RWPE2 (cell line): ENCODE measurements around the gene USP53.

Experiments
- ATAC-seq: fragments of 200-7000 bp; cut with Tn5 transposase; 3 replicates; pipeline ENCODE4 v1.9.1; 2021; ENCODE audit warnings: low read depth
- DNase-seq: peaks from one replicate; pipeline ENCODE4 v3.0.0-alpha.2; 2020; ENCODE audit warnings: low spot score
- H3K27ac ChIP-seq: fragments of 450-650 bp; 2 replicates; pipeline ENCODE4 v1.5.1; 2017; ENCODE audit warnings: mild to moderate bottlenecking; ENCODE audit not compliant: poor library complexity, severe bottlenecking
- H3K27me3 ChIP-seq: fragments of 250-450 bp; sonication (Bioruptor Pico); 2 replicates; pipeline ENCODE4 v1.5.1; 2021; ENCODE audit warnings: mild to moderate bottlenecking, moderate library complexity; ENCODE audit not compliant: insufficient read depth, poor library complexity, severe bottlenecking
- H3K36me3 ChIP-seq: fragments of 250-450 bp; sonication (Bioruptor Pico); 2 replicates; pipeline ENCODE4 v1.5.1; 2020; ENCODE audit warnings: low read depth, mild to moderate bottlenecking, moderate library complexity
- H3K4me1 ChIP-seq: fragments of 250-450 bp; sonication (Bioruptor Pico); 2 replicates; pipeline ENCODE4 v1.5.1; 2021; ENCODE audit warnings: mild to moderate bottlenecking, moderate library complexity; ENCODE audit not compliant: insufficient read depth, poor library complexity, severe bottlenecking
- H3K4me3 ChIP-seq: fragments of 250-450 bp; sonication (Bioruptor Pico); 2 replicates; pipeline ENCODE4 v1.5.1; 2021; ENCODE audit warnings: mild to moderate bottlenecking, moderate library complexity; ENCODE audit not compliant: severe bottlenecking
- H3K9me3 ChIP-seq: fragments of 250-450 bp; sonication (Bioruptor Pico); 2 replicates; pipeline ENCODE4 v1.5.1; 2021; ENCODE audit warnings: mild to moderate bottlenecking, moderate library complexity; ENCODE audit not compliant: severe bottlenecking
- TF ChIP-seq, protein P1 (sequence below): fragments of 450-650 bp; IDR thresholded peaks from one replicate; pipeline ENCODE4 v1.5.1; 2017; ENCODE audit warnings: mild to moderate bottlenecking, moderate library complexity; ENCODE audit not compliant: poor library complexity, severe bottlenecking

Gene USP53

DNA sequence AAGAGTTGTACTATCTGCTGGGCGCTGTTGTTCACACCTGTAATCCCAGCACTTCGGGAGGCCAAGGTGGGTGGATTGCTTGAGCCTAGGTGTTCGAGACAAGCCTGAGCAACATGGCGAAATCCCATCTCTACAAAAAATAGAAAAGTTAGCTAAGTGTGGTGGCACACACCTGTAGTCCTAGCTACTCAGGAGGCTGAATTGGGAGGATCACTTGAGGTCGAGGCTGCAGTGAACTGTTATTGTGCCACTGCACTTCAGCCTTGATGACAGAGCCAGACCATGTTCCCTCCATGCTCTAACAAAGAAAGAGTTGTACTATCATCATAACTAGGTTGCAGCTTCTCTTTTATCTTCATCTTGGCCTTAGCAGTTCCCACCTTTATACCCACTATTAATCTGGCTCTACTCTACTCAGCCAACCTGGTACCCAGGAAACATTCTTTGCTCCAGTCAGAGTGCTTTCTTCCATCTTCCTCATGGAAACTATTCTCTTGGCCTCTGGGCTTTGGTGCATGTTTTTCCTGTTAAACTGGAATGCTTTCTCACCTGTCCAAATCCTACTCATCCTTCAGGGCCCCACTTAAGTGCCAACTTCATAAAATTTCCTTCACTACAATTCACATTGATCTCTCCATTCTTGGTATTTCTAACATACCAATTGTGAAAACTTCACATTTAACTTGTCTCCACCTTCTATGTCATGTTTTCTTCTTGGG lies 91.2 kb downstream of the USP53 start:
- Histone ChIP-seq H3K9me3 (peaks cover 3% of the 10 kb centered on the region), H3K27me3 (no peaks in the 10 kb centered on the region), H3K27ac (no peak overlapping the region), H3K4me3 (no peak overlapping the region), H3K4me1 (no peaks in the 10 kb centered on the region), H3K36me3 (no peaks in the 10 kb centered on the region)
- ATAC-seq (no peak), DNase-seq (no peak)
- TF ChIP-seq, protein P1, sequence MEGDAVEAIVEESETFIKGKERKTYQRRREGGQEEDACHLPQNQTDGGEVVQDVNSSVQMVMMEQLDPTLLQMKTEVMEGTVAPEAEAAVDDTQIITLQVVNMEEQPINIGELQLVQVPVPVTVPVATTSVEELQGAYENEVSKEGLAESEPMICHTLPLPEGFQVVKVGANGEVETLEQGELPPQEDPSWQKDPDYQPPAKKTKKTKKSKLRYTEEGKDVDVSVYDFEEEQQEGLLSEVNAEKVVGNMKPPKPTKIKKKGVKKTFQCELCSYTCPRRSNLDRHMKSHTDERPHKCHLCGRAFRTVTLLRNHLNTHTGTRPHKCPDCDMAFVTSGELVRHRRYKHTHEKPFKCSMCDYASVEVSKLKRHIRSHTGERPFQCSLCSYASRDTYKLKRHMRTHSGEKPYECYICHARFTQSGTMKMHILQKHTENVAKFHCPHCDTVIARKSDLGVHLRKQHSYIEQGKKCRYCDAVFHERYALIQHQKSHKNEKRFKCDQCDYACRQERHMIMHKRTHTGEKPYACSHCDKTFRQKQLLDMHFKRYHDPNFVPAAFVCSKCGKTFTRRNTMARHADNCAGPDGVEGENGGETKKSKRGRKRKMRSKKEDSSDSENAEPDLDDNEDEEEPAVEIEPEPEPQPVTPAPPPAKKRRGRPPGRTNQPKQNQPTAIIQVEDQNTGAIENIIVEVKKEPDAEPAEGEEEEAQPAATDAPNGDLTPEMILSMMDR, result no peak

DNA sequence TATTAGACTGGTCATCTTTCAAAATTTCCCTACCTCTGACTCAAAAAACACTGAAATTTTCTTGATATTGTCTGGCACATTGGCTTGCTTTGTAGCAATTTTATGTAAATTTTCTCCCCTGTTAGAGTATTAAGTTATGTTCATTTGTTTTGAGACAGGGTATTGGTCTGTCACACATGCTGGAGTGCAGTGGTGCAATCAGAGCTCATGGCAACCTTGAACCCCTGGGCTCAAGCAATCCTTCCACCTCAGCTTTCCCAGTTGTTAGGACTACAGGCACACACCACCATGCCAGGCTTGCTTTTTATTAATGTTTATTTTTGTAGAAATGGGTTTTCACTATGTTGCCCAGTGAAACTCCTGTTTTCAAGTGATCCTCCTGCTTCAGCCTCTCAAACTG lies 91.9 kb downstream of the USP53 start:
- DNase-seq (no peak), ATAC-seq (no peak)
- no peaks in the 10 kb centered on the region for H3K36me3 ChIP-seq
- TF ChIP-seq, protein P1, result no peak
- no peaks in the 10 kb centered on the region for H3K27me3 ChIP-seq
- H3K9me3 ChIP-seq, result peaks cover 3% of the 10 kb centered on the region
- no peak overlapping the region for H3K4me3 ChIP-seq
- no peaks in the 10 kb centered on the region for H3K4me1 ChIP-seq
- H3K27ac ChIP-seq, result no peak overlapping the region

DNA sequence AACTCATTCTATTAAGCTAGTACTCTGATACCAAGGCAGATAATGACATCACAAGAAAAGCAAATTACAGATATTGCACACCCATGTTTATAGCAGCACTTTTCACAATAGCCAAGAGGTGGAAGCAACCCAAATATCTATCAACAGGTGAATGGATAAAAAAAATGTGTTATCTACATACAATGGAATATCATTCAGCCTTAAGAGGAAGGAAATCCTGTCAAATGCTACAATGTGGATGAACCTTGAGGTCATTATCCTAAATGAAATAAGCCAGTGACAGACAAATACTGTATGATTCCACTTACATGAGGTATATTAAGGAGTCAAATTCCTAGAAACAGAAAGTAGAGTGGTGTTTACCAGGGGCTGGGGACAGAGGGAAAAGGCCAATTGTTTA lies 95.1 kb downstream of the USP53 start:
- Histone ChIP-seq H3K4me3 (no peak overlapping the region), H3K36me3 (no peaks in the 10 kb centered on the region), H3K4me1 (no peaks in the 10 kb centered on the region), H3K27me3 (no peaks in the 10 kb centered on the region), H3K9me3 (peaks cover 3% of the 10 kb centered on the region), H3K27ac (no peak overlapping the region)
- ATAC-seq (no peak), DNase-seq (no peak)
- TF ChIP-seq, protein P1, result no peak

DNA sequence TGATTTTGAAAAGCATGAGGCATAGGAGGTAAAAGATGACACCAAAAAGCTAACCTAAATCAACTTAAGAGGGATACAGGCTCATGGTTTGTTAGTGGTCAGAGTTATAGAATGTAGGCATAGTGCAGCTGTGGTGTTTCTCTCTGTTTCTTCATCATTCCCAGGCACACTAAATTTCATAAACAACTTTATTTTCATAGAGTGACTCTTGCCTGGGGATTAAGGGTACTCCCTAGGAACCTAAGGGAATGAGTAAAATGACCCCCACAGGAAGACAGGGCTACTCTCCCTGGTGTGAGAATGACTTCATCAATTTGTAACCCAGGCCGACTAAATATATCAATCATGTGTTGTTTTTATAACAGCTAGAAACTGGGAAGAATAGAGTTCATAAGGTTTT lies 98.3 kb downstream of the USP53 start:
- no peak for DNase-seq
- no peaks in the 10 kb centered on the region for H3K27me3 ChIP-seq
- peaks cover 3% of the 10 kb centered on the region for H3K9me3 ChIP-seq
- ATAC-seq, result no peak
- no peak overlapping the region for H3K27ac ChIP-seq
- no peak overlapping the region for H3K4me3 ChIP-seq
- no peaks in the 10 kb centered on the region for H3K4me1 ChIP-seq
- TF ChIP-seq, protein P1, result no peak
- no peaks in the 10 kb centered on the region for H3K36me3 ChIP-seq

- TF ChIP-seq, protein P1, result no peak
- no peaks in the 10 kb centered on the region for H3K27me3 ChIP-seq
- ATAC-seq (no peak), DNase-seq (no peak)
- H3K36me3 ChIP-seq, result no peaks in the 10 kb centered on the region
- no peaks in the 10 kb centered on the region for H3K4me1 ChIP-seq
- no peak overlapping the region for H3K4me3 ChIP-seq
- no peaks in the 10 kb centered on the region for H3K9me3 ChIP-seq
- H3K27ac ChIP-seq, result no peak overlapping the region
These were observed 100.7 kb downstream of the USP53 start for GRCh38 chr4:119313237-119313636.
